ENCODE data around the gene GRIK3.

The GRIK3 gene

DNA sequence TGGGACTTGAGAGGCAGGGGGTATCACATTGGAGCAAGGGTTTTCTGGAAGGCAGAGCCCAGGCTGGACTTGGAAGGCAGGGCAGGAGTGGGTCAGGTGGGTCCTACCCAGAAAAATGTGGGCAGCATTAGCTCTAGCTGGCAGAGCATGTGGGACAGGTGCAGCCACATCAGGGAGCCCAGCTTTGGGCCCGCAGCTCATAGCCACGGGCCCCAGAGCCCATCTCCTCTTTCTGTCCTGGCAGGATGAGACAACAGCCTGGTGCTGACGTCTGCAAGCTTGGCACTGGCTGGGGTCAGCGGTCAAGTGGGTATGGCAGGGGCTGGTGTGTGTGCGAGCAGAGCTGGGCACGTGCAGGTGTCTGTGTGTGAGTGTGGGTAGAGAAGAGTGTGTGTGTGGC, 154.7 kb downstream of the GRIK3 start:
- Histone ChIP-seq H3K36me3 (replicated peaks; ENCODE audit: low read depth, low read length) (no peaks in the 10 kb centered on the region), H3K27ac (ENCODE audit: low read length) (no peak overlapping the region), H3K79me2 (ENCODE audit: low read length) (no peaks in the 10 kb centered on the region), H3K27me3 (ENCODE audit: low read depth, low read length) (peaks cover 5% of the 10 kb centered on the region; the same call in 1 of the 2 replicates), H4K20me1 (ENCODE audit: insufficient read depth, low read length) (no peaks in the 10 kb centered on the region), H3K4me1 (ENCODE audit: low read length) (peaks cover 18% of the 10 kb centered on the region), H3K4me3 (ENCODE audit: low read length) (no peak overlapping the region), H2AFZ (ENCODE audit: low read depth, low read length) (no peak overlapping the region), H3K9ac (ENCODE audit: low read length) (no peak overlapping the region), H3K9me3 (ENCODE audit: insufficient read depth, low read length) (no peaks in the 10 kb centered on the region), H3K4me2 (ENCODE audit: low read length) (no peak overlapping the region)
- TF ChIP-seq, protein P1, sequence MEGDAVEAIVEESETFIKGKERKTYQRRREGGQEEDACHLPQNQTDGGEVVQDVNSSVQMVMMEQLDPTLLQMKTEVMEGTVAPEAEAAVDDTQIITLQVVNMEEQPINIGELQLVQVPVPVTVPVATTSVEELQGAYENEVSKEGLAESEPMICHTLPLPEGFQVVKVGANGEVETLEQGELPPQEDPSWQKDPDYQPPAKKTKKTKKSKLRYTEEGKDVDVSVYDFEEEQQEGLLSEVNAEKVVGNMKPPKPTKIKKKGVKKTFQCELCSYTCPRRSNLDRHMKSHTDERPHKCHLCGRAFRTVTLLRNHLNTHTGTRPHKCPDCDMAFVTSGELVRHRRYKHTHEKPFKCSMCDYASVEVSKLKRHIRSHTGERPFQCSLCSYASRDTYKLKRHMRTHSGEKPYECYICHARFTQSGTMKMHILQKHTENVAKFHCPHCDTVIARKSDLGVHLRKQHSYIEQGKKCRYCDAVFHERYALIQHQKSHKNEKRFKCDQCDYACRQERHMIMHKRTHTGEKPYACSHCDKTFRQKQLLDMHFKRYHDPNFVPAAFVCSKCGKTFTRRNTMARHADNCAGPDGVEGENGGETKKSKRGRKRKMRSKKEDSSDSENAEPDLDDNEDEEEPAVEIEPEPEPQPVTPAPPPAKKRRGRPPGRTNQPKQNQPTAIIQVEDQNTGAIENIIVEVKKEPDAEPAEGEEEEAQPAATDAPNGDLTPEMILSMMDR (IDR thresholded peaks at IDR 0.05; ENCODE audit: low read depth, low read length), result no peak
- no peak for TF ChIP-seq EZH2phosphoT487 (IDR thresholded peaks at IDR 0.05; ENCODE audit: low read depth)

DNA sequence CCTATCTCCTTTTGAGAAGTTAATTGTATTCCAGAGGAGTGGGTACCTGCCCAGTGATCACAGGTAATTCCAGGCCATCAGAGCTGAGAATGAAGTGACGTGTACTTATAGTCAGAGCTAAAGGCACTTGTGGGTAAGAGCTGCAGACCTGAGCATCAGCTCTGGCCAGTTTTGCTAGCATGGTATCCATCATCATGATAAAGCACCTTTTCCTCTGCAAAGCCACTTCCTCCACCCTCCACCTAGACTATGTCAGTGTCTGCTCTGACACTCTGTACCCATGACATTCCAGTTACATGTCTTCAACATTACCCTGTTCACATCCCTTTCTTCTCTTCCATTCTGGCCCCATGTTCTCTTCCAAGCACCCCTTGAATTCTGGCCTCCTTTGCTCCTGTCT, 157.3 kb downstream of the GRIK3 start:
- no peaks in the 10 kb centered on the region for H3K36me3 ChIP-seq (replicated peaks; ENCODE audit: low read depth, low read length)
- H4K20me1 ChIP-seq (ENCODE audit: insufficient read depth, low read length), result no peaks in the 10 kb centered on the region
- H3K4me3 ChIP-seq (ENCODE audit: low read length), result no peak overlapping the region
- H2AFZ ChIP-seq (ENCODE audit: low read depth, low read length), result no peak overlapping the region
- H3K9ac ChIP-seq (ENCODE audit: low read length), result no peak overlapping the region
- peaks cover 5% of the 10 kb centered on the region; the same call in 1 of the 2 replicates for H3K27me3 ChIP-seq (ENCODE audit: low read depth, low read length)
- H3K79me2 ChIP-seq (ENCODE audit: low read length), result no peaks in the 10 kb centered on the region
- TF ChIP-seq, protein P1 (IDR thresholded peaks at IDR 0.05; ENCODE audit: low read depth, low read length), result no peak
- no peak for TF ChIP-seq EZH2phosphoT487 (IDR thresholded peaks at IDR 0.05; ENCODE audit: low read depth)
- no peak overlapping the region for H3K4me2 ChIP-seq (ENCODE audit: low read length)
- no peaks in the 10 kb centered on the region for H3K4me1 ChIP-seq (ENCODE audit: low read length)
- no peaks in the 10 kb centered on the region for H3K9me3 ChIP-seq (ENCODE audit: insufficient read depth, low read length)
- no peak overlapping the region for H3K27ac ChIP-seq (ENCODE audit: low read length)

DNA sequence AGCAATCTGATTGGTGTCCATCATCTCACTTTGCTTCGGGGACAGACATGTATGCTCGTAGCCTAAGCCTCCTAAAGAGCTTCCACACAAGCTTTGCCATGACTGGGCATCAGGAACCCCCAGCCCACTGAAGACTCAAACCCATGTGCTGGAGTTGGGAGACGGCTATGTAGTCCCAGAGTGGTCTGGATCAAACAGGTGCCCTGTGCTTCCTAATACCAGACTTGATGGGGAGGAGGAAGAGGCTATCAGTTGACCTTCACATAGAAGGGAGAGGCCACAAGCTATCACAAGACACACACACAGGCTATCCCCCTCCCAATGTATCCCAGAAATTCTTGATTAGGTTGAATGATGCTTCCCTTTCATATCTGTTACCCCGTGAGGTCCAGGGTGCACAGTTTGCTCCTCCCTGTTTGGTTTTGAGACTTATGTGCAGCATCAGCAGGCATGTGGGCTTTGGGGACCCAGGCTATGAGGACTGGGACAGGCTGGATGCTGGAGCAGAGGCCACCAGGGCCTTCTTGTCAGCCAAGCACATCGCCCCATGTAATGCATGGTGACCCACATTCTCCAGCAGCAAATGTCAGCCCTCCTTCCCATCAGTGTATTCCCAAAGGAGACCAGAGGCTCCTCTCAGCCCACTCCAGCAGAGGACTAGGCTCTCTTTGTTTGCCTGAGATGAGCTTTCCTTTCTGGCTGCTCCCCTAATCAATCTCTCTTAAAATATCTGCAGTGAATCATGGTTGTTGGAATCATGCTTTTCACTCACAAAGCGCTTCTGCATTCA, 159.8 kb downstream of the GRIK3 start:
- Histone ChIP-seq H3K4me3 (ENCODE audit: low read length) (no peak overlapping the region), H3K36me3 (replicated peaks; ENCODE audit: low read depth, low read length) (no peaks in the 10 kb centered on the region), H3K4me1 (ENCODE audit: low read length) (no peaks in the 10 kb centered on the region), H3K9ac (ENCODE audit: low read length) (no peak overlapping the region), H3K9me3 (ENCODE audit: insufficient read depth, low read length) (no peaks in the 10 kb centered on the region), H4K20me1 (ENCODE audit: insufficient read depth, low read length) (no peaks in the 10 kb centered on the region), H2AFZ (ENCODE audit: low read depth, low read length) (no peak overlapping the region), H3K79me2 (ENCODE audit: low read length) (no peaks in the 10 kb centered on the region), H3K27me3 (ENCODE audit: low read depth, low read length) (peaks cover 5% of the 10 kb centered on the region; the same call in 1 of the 2 replicates), H3K27ac (ENCODE audit: low read length) (no peak overlapping the region), H3K4me2 (ENCODE audit: low read length) (no peak overlapping the region)
- TF ChIP-seq EZH2phosphoT487 (IDR thresholded peaks at IDR 0.05; ENCODE audit: low read depth), result no peak
- TF ChIP-seq, protein P1 (IDR thresholded peaks at IDR 0.05; ENCODE audit: low read depth, low read length), result no peak

DNA sequence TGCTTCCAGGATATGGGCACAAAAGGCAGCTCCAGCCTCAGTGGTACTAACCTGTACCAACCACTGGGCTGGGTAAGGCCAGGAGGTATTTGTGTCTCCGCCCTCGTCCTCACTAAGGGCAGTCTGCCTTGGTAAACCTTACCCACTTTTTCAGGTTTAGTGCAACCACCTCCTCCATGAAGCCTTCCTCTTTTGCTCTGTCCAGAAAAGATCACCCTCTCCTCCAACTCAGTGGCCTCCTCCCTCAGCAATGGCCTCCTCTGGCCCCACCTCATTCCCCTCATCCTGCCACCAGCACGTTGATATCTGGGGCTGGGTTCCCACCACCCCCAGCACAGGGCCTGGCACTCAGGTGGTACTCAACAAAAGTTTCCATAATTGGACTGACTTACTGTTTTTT, 161.5 kb downstream of the GRIK3 start:
- TF ChIP-seq, protein P1 (IDR thresholded peaks at IDR 0.05; ENCODE audit: low read depth, low read length), result no peak
- no peak for TF ChIP-seq EZH2phosphoT487 (IDR thresholded peaks at IDR 0.05; ENCODE audit: low read depth)
- no peak overlapping the region for H3K27ac ChIP-seq (ENCODE audit: low read length)
- H3K36me3 ChIP-seq (replicated peaks; ENCODE audit: low read depth, low read length), result no peaks in the 10 kb centered on the region
- H3K4me3 ChIP-seq (ENCODE audit: low read length), result no peak overlapping the region
- H4K20me1 ChIP-seq (ENCODE audit: insufficient read depth, low read length), result no peaks in the 10 kb centered on the region
- no peak overlapping the region for H3K9ac ChIP-seq (ENCODE audit: low read length)
- no peaks in the 10 kb centered on the region for H3K9me3 ChIP-seq (ENCODE audit: insufficient read depth, low read length)
- H3K4me1 ChIP-seq (ENCODE audit: low read length), result no peaks in the 10 kb centered on the region
- no peaks in the 10 kb centered on the region for H3K79me2 ChIP-seq (ENCODE audit: low read length)
- no peak overlapping the region for H2AFZ ChIP-seq (ENCODE audit: low read depth, low read length)
- no peak overlapping the region for H3K4me2 ChIP-seq (ENCODE audit: low read length)
- peaks cover 5% of the 10 kb centered on the region; the same call in 1 of the 2 replicates for H3K27me3 ChIP-seq (ENCODE audit: low read depth, low read length)
